IPS-20b (cell line): ENCODE data around the gene NTRK2.

ENCODE experiments used
- H3K27ac ChIP-seq: one replicate; pipeline ENCODE4 v1.5.1; 2013; ENCODE audit warnings: low read length
- H3K27me3 ChIP-seq: 2 replicates; pipeline ENCODE4 v1.6.1; 2013; ENCODE audit warnings: mild to moderate bottlenecking, low read length, inconsistent platforms; ENCODE audit not compliant: insufficient read depth
- H3K36me3 ChIP-seq: 2 replicates; pipeline ENCODE4 v1.6.1; 2013; ENCODE audit warnings: low read depth, mild to moderate bottlenecking, inconsistent platforms, low read length, moderate library complexity; ENCODE audit not compliant: insufficient read depth
- H3K4me1 ChIP-seq: 2 replicates; pipeline ENCODE4 v1.6.1; 2013; ENCODE audit warnings: mild to moderate bottlenecking, control low read depth, inconsistent platforms, low read length, moderate library complexity; ENCODE audit not compliant: insufficient read depth
- H3K4me3 ChIP-seq: 2 replicates; pipeline ENCODE4 v1.5.1; 2013; ENCODE audit warnings: mild to moderate bottlenecking, low read length, inconsistent platforms
- H3K9ac ChIP-seq: 2 replicates; pipeline ENCODE4 v1.6.1; 2013; ENCODE audit warnings: low read depth, mild to moderate bottlenecking, inconsistent platforms, low read length, moderate library complexity
- H3K9me3 ChIP-seq: 2 replicates; pipeline ENCODE4 v1.6.1; 2013; ENCODE audit warnings: mild to moderate bottlenecking, low read depth, low read length, inconsistent platforms; ENCODE audit not compliant: insufficient read depth

NTRK2 gene

DNA sequence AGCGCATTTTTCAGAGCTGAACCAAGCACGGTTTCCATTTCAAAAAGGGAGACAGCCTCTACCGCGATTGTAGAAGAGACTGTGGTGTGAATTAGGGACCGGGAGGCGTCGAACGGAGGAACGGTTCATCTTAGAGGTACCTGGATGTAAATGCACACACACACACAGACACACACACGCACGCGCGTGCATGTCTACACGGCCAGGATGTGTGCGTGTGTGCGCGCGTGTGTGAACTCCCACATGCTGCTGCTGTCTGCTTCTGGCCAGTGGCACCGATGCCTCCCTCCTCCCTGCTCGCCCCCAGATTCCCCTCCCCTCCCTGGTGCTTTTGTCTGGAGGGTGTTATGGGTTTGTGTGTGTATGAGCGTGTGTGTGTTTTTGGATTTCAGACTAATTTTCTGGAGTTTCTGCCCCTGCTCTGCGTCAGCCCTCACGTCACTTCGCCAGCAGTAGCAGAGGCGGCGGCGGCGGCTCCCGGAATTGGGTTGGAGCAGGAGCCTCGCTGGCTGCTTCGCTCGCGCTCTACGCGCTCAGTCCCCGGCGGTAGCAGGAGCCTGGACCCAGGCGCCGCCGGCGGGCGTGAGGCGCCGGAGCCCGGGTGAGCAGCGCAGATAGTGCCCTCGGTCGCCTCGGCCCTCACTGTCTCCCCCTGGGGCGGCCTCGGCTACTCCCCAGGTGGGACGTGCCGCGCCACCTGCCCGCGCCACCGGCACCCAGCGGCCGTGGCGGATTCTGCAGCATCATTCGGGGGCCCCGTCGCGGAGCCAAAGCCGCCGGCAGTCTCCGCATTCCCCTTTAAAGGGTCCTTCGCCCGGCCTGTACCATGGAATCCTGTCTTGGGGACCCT is at the start of gene NTRK2:
Gene NTRK2 (plus strand): TSS at position 442 of the 850 bp plus-strand sequence. CDS start 1,020 bp downstream, outside the sequence.
- no peaks in the 10 kb centered on the region; the same call in 1 of the 2 replicates for H3K4me1 ChIP-seq
- H3K9me3 ChIP-seq, result no peaks in the 10 kb centered on the region
- no peak within 1 kb of the TSS for H3K27ac ChIP-seq
- H3K27me3 ChIP-seq, result peaks cover 80% of the 10 kb centered on the region
- H3K36me3 ChIP-seq, result no peaks in the 10 kb centered on the region
- H3K4me3 ChIP-seq, result peak within 1 kb of the TSS; percentile 75
- H3K9ac ChIP-seq, result peak within 1 kb of the TSS; percentile 10; the same call in 1 of the 2 replicates

DNA sequence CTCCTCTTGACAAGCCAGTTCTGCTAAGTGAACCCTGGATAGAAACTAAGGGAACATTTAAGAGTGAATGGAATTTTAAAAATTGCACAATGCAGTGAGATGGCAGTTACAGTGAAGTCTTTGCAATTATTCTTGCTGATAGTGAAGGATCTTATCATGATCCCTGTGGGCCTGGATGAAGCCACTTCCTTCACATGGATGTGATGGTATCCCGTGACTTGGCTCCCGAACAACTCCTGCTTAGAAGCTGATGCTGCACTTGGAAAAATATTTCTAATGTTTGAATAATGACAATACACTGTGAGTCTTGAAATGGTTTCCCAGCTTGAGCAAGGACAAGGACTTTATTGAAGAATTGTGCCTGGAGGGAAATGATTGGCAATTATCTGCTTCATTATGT is 49.2 kb upstream of the NTRK2 start:
- Histone ChIP-seq H3K9me3 (no peaks in the 10 kb centered on the region), H3K4me1 (peaks cover 3% of the 10 kb centered on the region; the same call in 1 of the 2 replicates), H3K27ac (no peak overlapping the region), H3K36me3 (no peaks in the 10 kb centered on the region), H3K9ac (no peak overlapping the region), H3K4me3 (no peak overlapping the region), H3K27me3 (no peaks in the 10 kb centered on the region)

DNA sequence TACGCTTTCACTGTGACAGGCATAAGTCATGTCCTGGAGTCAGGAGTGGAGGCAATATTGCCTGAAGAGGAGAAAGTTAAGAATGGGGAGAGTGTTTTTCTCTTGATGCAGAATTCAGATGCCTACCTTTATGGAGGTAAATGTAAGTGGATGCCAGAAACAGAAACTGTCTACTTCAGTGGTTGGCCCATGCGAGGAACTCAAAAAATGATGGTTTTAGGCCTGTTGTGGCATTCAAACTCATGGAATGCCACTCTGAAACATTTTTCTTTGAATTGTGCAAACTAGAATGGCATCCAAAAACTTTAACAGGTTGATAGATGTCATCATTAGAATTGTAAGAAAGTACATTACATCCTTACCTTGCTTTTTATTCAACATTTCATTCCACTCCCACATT is 47.7 kb upstream of the NTRK2 start:
- Histone ChIP-seq H3K4me1 (no peaks in the 10 kb centered on the region), H3K27me3 (no peaks in the 10 kb centered on the region), H3K27ac (no peak overlapping the region), H3K36me3 (no peaks in the 10 kb centered on the region), H3K9ac (no peak overlapping the region), H3K9me3 (no peaks in the 10 kb centered on the region), H3K4me3 (no peak overlapping the region)

DNA sequence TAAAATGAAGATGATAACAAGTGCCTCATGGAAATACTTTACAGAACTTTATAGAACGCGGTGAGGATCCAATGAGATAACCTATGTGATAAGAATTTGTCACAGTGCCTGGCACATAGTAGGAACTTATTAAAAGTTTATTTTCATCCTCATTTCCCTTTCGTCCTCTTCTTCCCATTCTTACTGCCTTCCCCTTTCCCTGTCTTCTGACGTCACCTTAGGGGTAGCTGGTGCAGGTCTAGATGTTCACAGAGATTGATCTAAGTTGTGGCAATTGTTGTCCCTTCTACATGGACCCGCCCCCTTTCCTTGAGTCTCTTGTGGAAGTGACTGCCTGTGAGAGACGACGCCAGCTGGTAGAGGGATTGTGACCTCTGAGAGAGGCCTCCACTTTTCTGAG is 46.5 kb upstream of the NTRK2 start:
- Histone ChIP-seq H3K9me3 (no peaks in the 10 kb centered on the region), H3K4me3 (no peak overlapping the region), H3K4me1 (no peaks in the 10 kb centered on the region), H3K27me3 (no peaks in the 10 kb centered on the region), H3K9ac (no peak overlapping the region), H3K27ac (no peak overlapping the region), H3K36me3 (no peaks in the 10 kb centered on the region)

DNA sequence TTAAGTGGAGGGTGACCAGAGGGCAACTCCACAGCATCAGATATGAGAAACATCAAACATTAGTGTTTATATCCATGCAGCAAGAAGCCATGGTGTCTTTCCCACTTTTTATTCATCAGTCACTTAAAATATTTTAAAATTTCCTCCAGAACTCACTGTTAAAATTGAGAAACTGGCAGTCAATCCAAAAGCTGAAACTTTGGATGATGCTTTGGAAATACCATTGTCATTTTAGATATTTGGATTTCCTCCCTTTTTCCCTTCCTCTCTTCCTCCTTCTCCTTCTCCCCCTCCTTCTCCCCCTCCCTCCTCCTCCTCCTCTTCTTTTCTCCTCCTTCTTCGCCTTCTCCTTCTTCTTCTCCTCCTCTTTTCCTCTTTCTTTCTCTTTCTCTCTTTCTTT is 33.1 kb upstream of the NTRK2 start:
- Histone ChIP-seq H3K4me3 (no peak overlapping the region), H3K27me3 (no peaks in the 10 kb centered on the region), H3K4me1 (no peaks in the 10 kb centered on the region), H3K9ac (no peak overlapping the region), H3K36me3 (no peaks in the 10 kb centered on the region), H3K9me3 (peaks cover 7% of the 10 kb centered on the region), H3K27ac (no peak overlapping the region)

DNA sequence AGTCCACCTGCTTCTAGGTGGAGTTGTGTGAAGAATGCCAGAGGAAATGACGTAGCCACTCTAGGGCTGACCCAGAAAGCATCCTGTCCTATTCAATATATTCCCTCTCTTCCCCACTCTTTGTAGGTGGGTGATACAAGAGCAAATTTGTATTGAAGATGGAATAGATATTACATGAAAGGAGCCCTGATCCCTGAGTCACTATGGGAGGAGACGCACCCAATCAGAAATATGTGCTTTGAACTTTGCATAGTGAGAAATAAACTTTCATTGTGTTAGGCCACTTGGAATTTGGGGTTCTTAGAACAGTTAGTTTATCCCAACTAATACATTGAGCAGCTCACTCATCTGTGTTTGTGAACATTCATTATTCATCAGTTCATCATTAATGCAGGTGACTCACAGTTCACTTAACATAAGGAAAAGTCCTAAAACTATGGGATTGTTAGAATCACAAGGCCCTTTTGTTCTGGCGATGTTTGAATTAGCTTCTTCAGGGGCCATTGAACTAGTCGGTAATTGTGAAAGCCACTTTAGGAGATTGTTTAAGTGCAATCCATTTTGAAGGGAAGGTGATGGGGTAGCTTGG is 26.9 kb upstream of the NTRK2 start:
- Histone ChIP-seq H3K36me3 (no peaks in the 10 kb centered on the region), H3K4me1 (no peaks in the 10 kb centered on the region; the same call in 1 of the 2 replicates), H3K4me3 (no peak overlapping the region)

DNA sequence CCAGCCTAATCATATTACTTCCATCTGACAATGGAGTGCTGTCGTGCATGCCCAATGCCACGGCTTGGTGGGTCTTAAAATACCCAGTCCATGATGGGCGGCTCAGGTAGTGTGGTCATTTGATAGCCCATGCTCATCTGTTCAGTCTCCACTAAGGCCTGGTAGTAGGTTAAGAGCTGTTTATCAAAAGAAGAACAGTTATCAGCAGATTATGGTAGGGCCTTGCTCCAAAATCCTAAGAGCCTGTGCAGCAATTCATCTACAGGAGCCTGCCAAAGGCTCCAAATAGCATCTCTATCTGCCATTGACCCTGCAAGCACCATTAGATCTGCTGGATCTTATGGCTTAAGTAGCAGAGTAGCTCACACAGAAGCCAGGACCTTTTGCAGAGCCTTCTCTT is 21.8 kb upstream of the NTRK2 start:
- H3K4me3 ChIP-seq, result no peak overlapping the region
- no peaks in the 10 kb centered on the region for H3K36me3 ChIP-seq
- H3K27me3 ChIP-seq, result no peaks in the 10 kb centered on the region
- no peak overlapping the region for H3K9ac ChIP-seq
- no peaks in the 10 kb centered on the region for H3K9me3 ChIP-seq
- H3K27ac ChIP-seq, result no peak overlapping the region
- H3K4me1 ChIP-seq, result no peaks in the 10 kb centered on the region; the same call in 1 of the 2 replicates

More for the DNA sequence above, 26.9 kb upstream of the NTRK2 start:
- no peaks in the 10 kb centered on the region for H3K27me3 ChIP-seq
- H3K27ac ChIP-seq, result no peak overlapping the region
- H3K9ac ChIP-seq, result no peak overlapping the region
- peaks cover 7% of the 10 kb centered on the region for H3K9me3 ChIP-seq

DNA sequence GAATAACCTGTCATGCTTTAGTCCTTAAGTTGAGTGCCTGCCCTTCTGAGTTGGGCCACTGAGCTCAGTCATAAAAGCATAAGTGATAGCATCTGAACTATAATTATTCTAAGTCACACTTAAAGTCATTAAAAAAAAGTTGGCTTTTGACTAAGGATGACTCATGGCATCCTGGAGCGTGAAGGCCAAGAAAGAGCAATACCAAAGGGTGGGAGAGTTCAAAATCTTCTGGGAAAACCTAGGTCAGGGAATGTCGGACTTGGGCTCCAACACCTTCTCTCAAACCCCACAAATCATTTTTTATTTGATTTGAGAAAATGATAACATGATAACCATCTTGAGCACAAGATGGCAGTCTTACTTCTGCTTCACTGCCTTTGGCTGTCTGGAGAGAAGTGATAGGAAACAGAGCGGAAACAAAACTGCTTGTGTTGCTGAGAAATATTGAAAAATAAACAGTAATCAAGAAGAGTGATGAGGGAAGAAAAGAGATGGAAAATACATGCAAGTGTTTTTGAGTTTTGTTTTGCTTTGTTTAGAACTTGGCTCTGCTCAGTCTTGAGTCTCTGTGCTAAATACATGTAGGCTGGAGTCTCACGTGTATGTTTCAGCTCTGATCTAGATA is 16.9 kb upstream of the NTRK2 start:
- no peaks in the 10 kb centered on the region for H3K27me3 ChIP-seq
- H3K9me3 ChIP-seq, result no peaks in the 10 kb centered on the region
- no peak overlapping the region for H3K27ac ChIP-seq
- H3K36me3 ChIP-seq, result no peaks in the 10 kb centered on the region
- H3K9ac ChIP-seq, result no peak overlapping the region
- no peaks in the 10 kb centered on the region for H3K4me1 ChIP-seq
- no peak overlapping the region for H3K4me3 ChIP-seq

DNA sequence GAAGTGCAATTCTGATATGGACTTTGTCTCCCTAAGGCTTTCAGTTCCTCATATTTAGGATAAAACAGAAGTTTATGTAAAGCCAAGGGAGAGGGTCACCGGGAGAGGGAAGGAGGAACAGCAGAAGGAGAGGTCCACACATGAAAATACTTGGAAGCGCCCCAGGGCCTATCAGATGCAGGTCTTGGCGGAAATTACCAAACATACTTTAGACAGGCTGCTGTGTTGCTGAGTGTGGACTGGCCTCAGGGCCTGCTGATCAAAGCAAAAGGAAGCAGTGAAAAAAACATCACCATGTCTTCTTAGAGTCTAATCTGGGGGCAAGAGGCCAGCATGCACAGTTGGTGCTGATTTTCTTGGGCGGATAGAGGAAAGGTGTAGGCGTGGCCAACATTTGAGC is 14.1 kb upstream of the NTRK2 start:
- no peaks in the 10 kb centered on the region for H3K9me3 ChIP-seq
- H3K27ac ChIP-seq, result no peak overlapping the region
- H3K27me3 ChIP-seq, result no peaks in the 10 kb centered on the region
- H3K4me3 ChIP-seq, result no peak overlapping the region
- H3K4me1 ChIP-seq, result no peaks in the 10 kb centered on the region
- no peaks in the 10 kb centered on the region for H3K36me3 ChIP-seq
- H3K9ac ChIP-seq, result no peak overlapping the region

DNA sequence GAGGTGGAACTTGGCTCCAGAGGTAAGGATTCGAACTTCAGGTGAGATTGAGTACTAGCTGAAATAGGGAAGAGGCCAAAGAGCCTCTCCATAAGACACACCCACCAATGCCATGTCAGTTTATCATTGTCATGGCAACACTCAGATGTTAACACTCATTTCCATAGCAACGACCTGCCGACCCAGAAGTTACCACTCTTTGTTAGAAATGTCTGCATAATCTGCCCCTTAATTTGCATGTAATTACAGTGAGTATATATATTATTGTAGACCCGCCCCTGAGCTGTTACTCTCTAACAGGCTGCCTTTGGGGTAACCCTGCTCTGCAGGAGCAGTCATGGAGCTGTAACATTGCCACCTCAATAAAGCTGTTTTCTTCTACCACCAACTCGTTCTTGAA is 10.2 kb upstream of the NTRK2 start:
- H3K27me3 ChIP-seq, result no peaks in the 10 kb centered on the region
- H3K4me1 ChIP-seq, result no peaks in the 10 kb centered on the region
- H3K9me3 ChIP-seq, result peaks cover 6% of the 10 kb centered on the region; the same call in 1 of the 2 replicates
- H3K36me3 ChIP-seq, result no peaks in the 10 kb centered on the region
- no peak overlapping the region for H3K27ac ChIP-seq
- H3K9ac ChIP-seq, result no peak overlapping the region
- no peak overlapping the region for H3K4me3 ChIP-seq

DNA sequence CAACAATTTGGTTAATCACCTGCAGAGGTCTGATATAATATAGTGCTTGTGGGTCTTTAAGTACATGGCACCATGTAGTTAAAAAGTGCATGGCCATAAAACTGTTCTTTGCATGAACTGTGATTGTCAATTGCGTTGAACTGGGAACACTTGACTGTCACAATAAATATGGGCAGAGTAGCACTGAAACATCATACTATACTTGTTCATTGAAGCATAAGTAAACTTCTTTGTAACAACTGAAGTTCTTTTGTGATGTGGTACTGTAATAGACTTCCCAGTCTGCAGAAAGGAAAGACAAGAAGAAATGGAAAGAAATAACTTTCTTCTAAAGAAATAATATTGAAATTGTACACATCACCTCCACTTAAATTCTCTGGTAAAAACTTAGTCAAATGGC is 9.8 kb upstream of the NTRK2 start:
- no peaks in the 10 kb centered on the region for H3K4me1 ChIP-seq
- H3K27me3 ChIP-seq, result no peaks in the 10 kb centered on the region
- peaks cover 6% of the 10 kb centered on the region; the same call in 1 of the 2 replicates for H3K9me3 ChIP-seq
- H3K9ac ChIP-seq, result no peak overlapping the region
- no peak overlapping the region for H3K27ac ChIP-seq
- H3K4me3 ChIP-seq, result no peak overlapping the region
- no peaks in the 10 kb centered on the region for H3K36me3 ChIP-seq
